NCI-H2196 treated with DMSO at 0.1 percent for 48 hours (cell line): ENCODE measurements around the gene TXNDC17.
A peak's percentile ranks its signal among the peaks of the same experiment; 100 is the strongest.
"Not testable (repeated sequence)": the region's sequence is repeated elsewhere in the genome, so short reads cannot be mapped to it uniquely, and the experiment has no call there.

Experiments
- DNase-seq: peaks from one replicate; lab custom pipeline; 2025; ENCODE audit not compliant: unreplicated experiment; lab: John Stamatoyannopoulos, UW

The TXNDC17 gene

DNA sequence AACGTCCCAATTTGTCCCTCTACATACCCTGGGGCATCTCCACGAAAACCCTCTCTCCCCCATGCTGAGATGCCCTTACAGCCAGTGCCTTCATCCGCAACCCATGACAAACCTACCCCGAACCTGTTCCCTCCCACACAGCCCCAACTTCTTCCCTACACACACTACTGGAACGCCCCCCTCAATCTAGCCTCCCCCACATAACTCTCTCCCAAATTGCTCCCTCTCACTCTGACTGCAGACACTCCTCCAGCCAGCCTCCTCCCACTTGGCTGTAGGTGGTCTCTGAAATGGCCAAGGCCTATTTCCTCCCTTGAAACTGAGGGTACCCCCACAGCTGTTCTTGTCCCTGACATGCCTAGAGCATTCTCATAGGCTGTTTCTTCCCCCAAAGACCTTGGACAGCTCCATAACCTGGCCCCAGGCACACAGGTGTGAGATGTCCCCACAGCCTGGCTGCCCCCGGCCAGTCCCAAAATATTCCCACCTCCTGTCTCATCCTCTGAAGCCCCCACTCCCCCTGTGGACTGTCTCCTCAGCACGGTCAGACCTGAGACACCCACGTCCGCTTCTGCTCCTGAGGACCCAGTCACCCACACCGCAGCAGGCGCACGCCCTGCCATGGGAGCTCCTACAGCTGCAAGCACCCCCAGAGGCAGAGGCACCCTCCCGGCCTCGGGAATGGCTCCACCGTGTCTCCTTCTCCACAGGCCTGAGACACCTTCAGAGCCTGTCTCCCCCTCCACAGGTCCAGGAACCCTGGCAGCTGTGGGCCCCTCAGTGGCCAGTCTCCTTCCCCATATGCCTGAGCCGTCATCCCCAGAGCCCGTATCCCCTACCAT is 4.0 kb upstream of the TXNDC17 start:
- DNase-seq = no peak

DNA sequence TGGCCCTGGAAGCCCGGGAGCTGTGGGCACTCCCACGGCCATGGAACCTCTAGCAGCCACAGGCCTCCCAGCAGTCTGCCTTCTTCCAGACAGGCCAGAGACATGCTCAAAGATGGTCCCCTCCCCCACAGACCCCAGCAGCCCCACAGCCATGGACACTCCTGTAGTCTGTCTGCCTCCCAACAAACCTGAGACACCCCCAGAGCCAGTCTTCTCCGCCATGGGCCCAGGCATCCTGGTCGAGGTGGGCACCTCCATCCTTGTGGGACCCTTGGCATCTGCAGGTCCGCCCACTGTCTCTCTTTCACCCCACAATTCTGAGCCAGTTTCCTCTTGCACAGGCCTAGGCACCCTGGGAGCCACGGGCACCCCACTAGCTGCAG is 3.4 kb upstream of the TXNDC17 start:
- no peak for DNase-seq

DNA sequence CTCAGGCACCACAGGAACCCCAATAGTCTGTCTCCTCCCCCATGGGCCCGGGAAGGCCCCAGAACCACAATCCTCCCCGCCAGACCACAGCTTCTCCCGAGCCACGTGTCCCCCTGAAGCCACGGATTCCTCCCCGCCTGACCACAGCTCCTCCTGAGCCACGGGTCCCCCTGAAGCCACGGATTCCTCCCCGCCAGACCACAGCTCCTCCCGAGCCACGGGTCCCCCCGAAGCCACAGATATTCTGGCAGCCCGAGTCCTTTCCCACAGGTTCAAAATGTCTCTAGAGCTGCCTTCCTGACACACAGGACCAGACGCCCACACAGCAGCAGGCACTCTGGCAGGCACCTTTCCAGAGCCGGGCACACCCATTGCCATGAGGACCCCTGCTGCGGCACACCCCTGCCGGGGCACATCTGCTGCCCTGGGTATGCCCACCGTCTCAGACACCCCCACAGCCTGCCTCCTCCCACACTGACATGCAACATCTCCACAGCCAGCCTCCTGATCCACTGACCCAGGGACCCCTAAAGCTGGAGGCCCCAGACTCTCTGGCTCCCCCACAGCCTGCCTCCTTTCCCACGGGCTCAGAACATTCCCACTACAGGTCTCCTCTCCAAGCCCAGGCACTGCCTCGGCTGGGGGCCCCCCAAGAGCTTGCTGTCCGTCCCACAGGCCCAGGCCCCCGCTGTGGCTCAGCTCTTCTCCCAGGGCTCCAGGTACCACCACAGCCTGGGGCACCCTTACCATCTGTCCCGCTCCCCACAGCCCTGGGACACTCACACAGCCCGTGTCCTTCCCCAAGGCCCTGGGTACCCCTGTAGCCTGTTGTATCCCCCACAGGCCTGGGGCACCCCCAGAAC is 2.6 kb upstream of the TXNDC17 start:
- DNase-seq = no peak

DNA sequence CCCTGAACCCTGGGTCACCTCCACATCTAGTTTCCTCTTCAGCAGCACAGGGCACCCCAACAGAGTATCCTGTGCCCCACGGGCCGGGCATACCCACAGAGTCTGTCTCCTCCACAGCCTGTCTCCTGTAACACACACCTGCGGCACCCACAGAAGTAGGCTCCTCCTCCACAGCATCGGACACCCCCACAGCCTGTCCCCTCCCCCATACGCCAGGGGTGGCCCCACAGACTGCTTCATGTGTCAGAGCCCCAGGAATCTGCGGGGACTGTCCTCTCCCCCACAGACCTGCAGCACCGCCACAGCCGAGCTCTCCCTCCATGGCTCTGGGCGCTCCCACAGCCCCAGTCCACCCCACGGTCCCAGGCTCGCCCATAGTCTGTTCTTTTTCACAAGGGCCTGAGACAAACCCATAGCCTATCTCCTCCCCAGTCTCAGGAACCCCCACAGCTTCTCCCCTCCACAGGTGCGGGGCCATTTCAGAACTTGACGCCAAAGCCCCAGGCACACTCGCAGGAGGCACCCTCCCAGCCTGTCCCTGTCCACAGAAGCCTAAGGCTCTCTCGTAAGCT is 1.8 kb upstream of the TXNDC17 start:
- no peak for DNase-seq

GRCh38 chr17:6639586-6640535 is 999 bp upstream of the TXNDC17 start:
- DNase-seq = no peak

DNA sequence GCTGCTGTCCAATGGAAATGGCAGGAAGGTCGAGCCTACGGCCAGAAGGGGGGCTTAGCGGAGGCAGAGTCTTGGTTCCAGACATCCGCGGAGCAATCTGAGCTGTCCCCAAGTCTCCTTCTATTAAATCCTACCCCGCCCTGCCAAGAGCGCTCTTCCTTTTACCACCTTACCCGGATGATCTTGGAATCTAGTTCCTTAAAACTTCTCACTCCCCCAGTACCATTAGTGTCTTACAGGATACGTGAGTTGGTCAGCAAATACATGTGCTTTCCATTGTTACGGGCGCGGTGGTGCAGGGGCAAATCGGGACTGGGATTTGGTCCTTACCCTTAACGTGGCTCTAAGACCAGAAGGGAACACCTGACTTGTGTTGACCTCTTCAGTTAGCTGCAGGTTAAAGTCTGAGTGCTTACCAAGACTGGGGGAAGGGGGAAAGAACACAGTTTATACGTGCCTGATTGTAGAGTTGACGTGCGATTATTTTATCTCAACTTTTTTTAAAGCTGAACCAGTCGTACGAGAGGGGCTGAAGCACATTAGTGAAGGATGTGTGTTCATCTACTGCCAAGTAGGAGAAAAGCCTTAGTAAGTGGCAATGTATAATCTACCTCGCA is 495 bp downstream of the TXNDC17 start:
- no peak for DNase-seq

DNA sequence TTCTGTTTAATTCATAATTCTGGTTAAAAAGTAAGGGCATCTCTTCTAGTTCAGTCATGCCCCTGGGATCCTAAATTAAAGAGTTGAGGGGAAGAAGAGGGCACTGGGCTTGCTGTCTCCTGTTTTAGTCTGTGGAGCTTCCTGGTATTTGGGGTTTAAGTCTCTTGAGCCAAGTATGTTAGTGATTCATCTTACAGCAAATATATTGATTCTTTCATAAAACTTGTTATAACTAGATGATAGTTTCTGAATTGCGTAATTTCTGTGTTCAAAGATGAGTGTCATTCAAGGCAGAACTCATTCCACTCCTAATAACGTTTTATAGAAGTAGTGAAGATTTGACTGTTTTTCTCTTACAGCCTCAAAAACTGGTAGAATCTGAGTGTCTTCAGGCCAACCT is 1.7 kb downstream of the TXNDC17 start:
- DNase-seq = no peak

DNA sequence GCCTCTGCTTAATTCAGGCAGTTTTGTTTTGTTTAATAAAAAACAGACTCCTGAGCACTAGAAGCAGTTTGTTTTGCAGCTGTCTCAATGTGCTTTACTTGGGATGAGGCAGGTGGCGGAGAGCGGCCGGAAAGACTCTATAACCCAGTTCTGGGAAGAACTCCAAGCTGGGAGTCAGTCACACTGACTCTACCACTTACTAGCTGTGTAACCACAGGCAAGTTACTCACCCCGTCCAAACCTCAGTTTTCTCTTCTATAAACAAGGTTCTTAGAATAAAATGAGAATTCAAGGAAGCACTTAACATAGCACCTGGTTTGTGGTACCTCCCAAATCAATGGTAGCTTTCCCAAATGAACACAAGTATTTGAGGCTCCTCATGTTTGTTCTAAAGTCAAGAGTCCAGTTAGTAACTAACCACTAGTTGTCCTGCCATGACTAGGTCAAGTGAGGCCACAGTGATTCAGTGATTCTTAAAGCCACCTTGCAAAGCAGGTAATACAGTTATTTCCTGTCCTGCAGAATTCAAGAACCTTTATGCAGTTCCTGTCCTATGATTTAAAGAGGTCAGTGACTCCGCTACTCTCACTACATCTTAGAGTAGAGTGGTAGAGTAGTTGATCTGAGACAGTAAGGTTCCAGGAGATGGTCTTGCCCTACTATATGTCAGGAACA is 2.7 kb downstream of the TXNDC17 start:
- peak; percentile 18 for DNase-seq

DNA sequence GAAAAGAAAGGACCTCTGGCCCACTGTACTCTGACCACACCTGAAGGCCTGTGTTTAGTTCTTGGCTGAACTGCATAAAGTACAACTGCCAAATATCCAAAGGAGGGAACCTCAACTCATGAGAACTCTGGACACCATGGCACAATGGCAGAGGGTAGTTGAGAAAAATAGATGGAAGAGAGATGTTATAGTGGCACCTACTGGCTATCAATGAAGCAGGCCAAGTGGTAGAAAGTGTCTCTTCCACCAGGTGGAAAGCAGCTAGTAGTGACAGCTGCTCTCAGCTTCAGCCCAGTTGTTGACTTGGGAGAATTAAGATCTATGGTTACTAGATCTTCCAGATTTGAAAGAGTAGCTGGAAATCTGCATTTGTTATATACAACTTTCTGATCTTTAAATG is 7.3 kb downstream of the TXNDC17 start:
- DNase-seq = peak; percentile 7

- peak; percentile 70 for DNase-seq
These were observed 10.6 kb downstream of the TXNDC17 start, which contains the start of the genes C17orf100 and MED31 for GRCh38 chr17:6651354-6651918. TSS of gene C17orf100 (plus strand) at chr17:6651762. CDS start at chr17:6651914, 152 bp downstream. TSS of gene MED31 (minus strand) at chr17:6651605. CDS start at chr17:6651528, 77 bp downstream.

DNA sequence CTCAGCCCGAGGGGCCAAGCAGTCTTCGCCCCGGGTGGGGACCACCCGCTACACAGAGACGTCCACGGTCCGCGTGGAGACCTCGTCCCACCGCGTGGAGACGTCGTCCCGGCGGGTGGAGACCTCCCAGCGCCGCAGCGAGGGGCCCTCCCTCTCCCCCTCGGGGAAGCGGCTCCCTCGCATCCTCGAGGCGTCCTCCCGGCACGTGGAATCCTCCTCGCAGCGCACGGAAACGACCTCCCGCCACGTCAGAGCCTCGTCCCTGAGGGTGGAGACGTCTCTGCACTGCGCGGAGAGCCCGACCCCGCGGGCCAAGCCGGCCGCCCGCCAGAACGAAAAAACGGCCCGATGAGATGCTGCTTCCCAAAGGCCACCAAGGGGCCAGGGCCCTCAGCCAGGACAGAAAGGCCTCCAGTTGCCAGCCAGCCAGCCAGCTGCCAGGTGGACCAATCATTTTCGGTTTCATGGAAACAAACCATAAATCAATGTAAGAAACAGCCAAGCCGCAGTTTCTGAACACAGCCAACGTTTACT is 11.1 kb downstream of the TXNDC17 start:
- no peak for DNase-seq

- DNase-seq = peak; percentile 27
These were observed 14.2 kb downstream of the TXNDC17 start for GRCh38 chr17:6654841-6655731.

DNA sequence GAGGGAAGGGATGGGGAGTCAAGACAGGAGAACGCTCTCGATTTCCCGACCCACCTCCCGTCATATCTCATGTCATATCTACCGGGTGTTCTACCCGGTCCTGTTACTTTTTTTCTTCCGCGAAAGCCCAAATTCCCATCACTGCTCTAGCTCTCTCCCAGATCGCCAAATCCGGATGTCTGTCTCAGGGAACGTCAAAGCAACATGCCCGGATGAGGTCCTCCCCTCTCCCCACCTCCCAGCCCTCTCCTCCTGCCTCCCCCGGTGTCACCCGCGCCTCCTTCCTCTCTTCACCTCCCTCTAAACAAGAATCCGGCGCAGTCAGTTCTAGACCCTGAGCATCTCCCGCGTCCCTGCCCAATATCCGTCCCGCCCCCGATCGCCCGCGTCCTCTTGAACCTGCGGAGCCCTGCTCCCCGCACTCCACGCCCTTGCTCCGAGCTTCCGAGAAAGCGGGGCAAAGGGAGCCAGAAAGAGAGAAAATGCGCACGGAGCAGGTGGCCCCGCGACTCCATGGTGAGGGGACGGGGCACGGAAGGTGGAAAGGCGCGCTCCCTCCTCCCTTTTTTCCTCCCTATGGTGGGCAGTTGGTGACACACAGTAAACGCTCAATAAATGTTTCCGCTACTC is 15.0 kb downstream of the TXNDC17 start:
- not testable (repeated sequence) for DNase-seq

DNA sequence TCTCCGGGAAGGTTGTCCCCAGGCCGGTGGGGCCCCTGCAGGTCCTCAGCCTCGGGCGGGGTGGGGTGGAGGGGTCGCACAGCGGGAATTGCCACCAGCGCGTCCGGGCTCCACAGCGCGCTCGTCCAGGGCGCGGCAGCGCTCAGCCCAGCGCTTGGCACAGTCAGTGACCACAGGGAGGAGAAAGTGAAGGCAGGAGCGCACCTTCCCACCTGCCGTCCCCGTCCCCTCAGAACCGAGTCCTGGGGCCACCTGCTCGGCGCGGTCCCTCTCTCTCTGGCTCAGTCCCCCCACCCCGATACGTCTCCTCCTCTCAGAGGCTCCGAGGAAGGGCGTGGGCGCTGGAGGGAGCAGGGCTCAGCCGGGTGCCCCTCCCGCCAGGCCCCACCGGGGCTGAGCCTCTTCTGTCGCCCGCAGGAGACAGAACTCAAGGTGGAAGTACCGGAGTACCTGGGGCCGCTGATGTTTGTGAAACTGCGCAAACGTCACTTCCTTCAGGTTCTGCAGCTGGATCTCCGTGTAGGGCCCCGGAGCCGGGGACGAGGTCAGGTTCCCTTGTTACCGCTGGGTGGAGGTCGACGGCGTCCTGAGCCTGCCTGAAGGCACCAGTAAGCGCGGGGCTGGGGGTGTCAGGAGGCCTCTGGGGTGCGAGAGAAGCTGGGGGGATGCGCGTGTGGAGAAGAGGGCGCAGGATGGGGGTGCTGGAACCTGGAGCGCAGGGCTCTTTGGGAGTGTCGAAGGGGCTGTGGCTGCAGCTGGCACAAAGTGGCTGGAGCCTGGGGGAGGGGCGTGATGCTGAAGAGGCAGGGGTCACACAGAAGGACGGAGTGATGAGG is 16.2 kb downstream of the TXNDC17 start:
- not testable (repeated sequence) for DNase-seq

DNA sequence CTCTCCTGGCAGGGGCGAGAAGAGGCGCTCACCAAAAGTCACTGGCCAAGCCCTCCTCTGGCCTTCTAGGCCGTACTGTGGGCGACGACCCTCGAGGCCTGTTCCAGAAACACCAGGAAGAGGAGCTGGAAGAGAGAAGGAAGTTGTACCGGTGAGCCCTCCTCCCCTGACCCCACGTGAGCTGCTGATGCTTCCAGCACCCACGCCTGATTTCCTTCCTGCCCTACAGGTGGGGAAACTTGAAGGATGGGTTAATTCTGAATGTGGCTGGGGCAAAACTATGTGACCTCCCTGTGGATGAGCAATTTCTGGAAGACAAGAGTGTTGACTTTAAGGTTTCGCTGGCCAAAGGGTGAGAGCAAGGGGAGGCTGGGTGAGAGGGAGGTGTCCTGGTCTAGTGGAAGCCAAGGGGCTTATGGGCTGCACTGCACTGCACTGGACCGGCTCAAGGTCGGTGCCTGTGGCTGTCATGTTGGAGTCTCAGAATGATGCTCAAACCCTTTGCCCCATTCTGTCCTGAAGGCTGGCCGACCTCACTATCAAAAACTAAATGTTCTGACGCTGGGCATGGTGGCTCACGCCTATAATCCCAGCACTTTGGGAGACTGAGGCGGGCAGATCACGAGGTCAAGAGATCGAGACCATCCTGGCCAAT is 16.9 kb downstream of the TXNDC17 start:
- no peak for DNase-seq

DNA sequence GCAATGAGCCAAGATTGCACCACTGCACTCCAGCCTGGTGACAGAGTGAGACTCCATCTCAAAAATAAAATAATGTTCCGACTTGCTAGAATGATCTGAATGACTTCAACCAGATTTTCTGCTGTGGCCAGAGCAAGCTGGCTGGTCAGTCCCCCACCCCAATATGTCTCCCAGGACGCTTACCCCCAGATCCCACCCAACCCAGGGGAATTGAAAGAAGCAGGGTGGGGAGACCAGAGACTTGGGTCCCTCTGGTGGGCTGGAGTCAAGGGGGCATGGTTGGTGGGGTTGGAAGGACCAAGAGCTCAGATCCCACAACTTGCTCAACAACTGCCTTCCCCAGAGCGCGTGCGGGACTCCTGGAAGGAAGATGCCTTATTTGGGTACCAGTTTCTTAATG is 17.6 kb downstream of the TXNDC17 start:
- not testable (repeated sequence) for DNase-seq
